HG02852 (cell line): ENCODE results near the gene NR5A2.

Experiments
- ATAC-seq: cut with Tn5 transposase; IDR thresholded peaks from one replicate; pipeline ENCODE4 v1.9.1; 2021; ENCODE audit warnings: mild to moderate bottlenecking, moderate library complexity; ENCODE audit not compliant: unreplicated experiment

The NR5A2 gene

GRCh38 chr1:200118779-200119505 is 91.4 kb downstream of the NR5A2 start:
- ATAC-seq, result no peak

GRCh38 chr1:200121421-200121820 is 93.9 kb downstream of the NR5A2 start:
- no peak for ATAC-seq

- ATAC-seq, result no peak
Measured at GRCh38 chr1:200124309-200124708, 96.8 kb downstream of the NR5A2 start.

- no peak for ATAC-seq
Measured at GRCh38 chr1:200128081-200128480, 100.6 kb downstream of the NR5A2 start.

- ATAC-seq, result peak; percentile 58
Measured at GRCh38 chr1:200128944-200129879, 101.7 kb downstream of the NR5A2 start.

- ATAC-seq, result no peak
Measured at GRCh38 chr1:200130552-200130951, 103.0 kb downstream of the NR5A2 start.

- no peak for ATAC-seq
Measured at GRCh38 chr1:200131551-200132125, 104.1 kb downstream of the NR5A2 start.

- ATAC-seq, result no peak
Measured at GRCh38 chr1:200133123-200133522, 105.6 kb downstream of the NR5A2 start.

GRCh38 chr1:200134116-200134515 is 106.6 kb downstream of the NR5A2 start:
- no peak for ATAC-seq

- no peak for ATAC-seq
Measured at GRCh38 chr1:200136384-200136783, 108.9 kb downstream of the NR5A2 start.

- ATAC-seq, result peak; percentile 67
Measured at GRCh38 chr1:200139661-200140250, 112.2 kb downstream of the NR5A2 start.

- ATAC-seq, result no peak
Measured at GRCh38 chr1:200143347-200143746, 115.8 kb downstream of the NR5A2 start.

- no peak for ATAC-seq
Measured at GRCh38 chr1:200146100-200146499, 118.6 kb downstream of the NR5A2 start.

GRCh38 chr1:200147094-200147493 is 119.6 kb downstream of the NR5A2 start:
- ATAC-seq, result no peak

- ATAC-seq, result no peak
Measured at GRCh38 chr1:200147742-200148141, 120.2 kb downstream of the NR5A2 start.

- ATAC-seq, result no peak
Measured at GRCh38 chr1:200150006-200150405, 122.5 kb downstream of the NR5A2 start.

- ATAC-seq, result peak; percentile 39
Measured at GRCh38 chr1:200150721-200151120, 123.2 kb downstream of the NR5A2 start.

- no peak for ATAC-seq
Measured at GRCh38 chr1:200152336-200152735, 124.8 kb downstream of the NR5A2 start.

GRCh38 chr1:200153277-200154055 is 126.0 kb downstream of the NR5A2 start:
- peak; percentile 49 for ATAC-seq

GRCh38 chr1:200154069-200154767 is 126.7 kb downstream of the NR5A2 start:
- peak; percentile 87 for ATAC-seq
